ENCODE measurements around the gene GCHFR. TPM values are rescaled to one million over a fixed set of nuclear protein-coding genes. Genes with fewer than 3 reads are reported as not detected.

The GCHFR gene
- total RNA-seq (2014; rRNA removed): 4.2 and 4.7 TPM in 2 replicates
- 5.9 TPM for polyA plus RNA-seq (2012)

GRCh38 chr15:40763801-40764628, at the start of gene GCHFR:
GCHFR (plus strand) TSS chr15:40764068; CDS start chr15:40764181, 113 bp downstream.
- DNase-seq (ENCODE audit: low read depth): peak; percentile 56

- DNase-seq (ENCODE audit: low read depth): no peak
Measured at GRCh38 chr15:40714144-40714543, 49.7 kb upstream of the GCHFR start.

- DNase-seq (ENCODE audit: low read depth): no peak
Measured at GRCh38 chr15:40716165-40716564, 47.7 kb upstream of the GCHFR start.

GRCh38 chr15:40721701-40722100, 42.2 kb upstream of the GCHFR start:
- DNase-seq (ENCODE audit: low read depth): no peak

- no peak for DNase-seq (ENCODE audit: low read depth)
Measured at GRCh38 chr15:40722354-40722753, 41.5 kb upstream of the GCHFR start.

GRCh38 chr15:40722934-40723333, 40.9 kb upstream of the GCHFR start:
- DNase-seq (ENCODE audit: low read depth): no peak

- DNase-seq (ENCODE audit: low read depth): no peak
Measured at GRCh38 chr15:40723919-40724318, 39.9 kb upstream of the GCHFR start.

GRCh38 chr15:40731034-40731433, 32.8 kb upstream of the GCHFR start:
- DNase-seq (ENCODE audit: low read depth): no peak

- no peak for DNase-seq (ENCODE audit: low read depth)
Measured at GRCh38 chr15:40736575-40736974, 27.3 kb upstream of the GCHFR start.

GRCh38 chr15:40737048-40737447, 26.8 kb upstream of the GCHFR start:
- DNase-seq (ENCODE audit: low read depth): no peak

- peak; percentile 19 for DNase-seq (ENCODE audit: low read depth)
Measured at GRCh38 chr15:40739047-40739446, 24.8 kb upstream of the GCHFR start.

GRCh38 chr15:40739854-40740253, 24.0 kb upstream of the GCHFR start:
- DNase-seq (ENCODE audit: low read depth): no peak

GRCh38 chr15:40743485-40743901, 20.4 kb upstream of the GCHFR start:
- DNase-seq (ENCODE audit: low read depth): no peak

GRCh38 chr15:40743921-40744814, 19.7 kb upstream of the GCHFR start:
- DNase-seq (ENCODE audit: low read depth): peak; percentile 88

- DNase-seq (ENCODE audit: low read depth): peak; percentile 55
Measured at GRCh38 chr15:40744815-40745152, 19.1 kb upstream of the GCHFR start.

GRCh38 chr15:40746916-40747418, 16.9 kb upstream of the GCHFR start:
- DNase-seq (ENCODE audit: low read depth): no peak

- DNase-seq (ENCODE audit: low read depth): no peak
Measured at GRCh38 chr15:40747685-40748631, 15.9 kb upstream of the GCHFR start.

- no peak for DNase-seq (ENCODE audit: low read depth)
Measured at GRCh38 chr15:40749151-40749630, 14.7 kb upstream of the GCHFR start.

GRCh38 chr15:40750885-40751284, 13.0 kb upstream of the GCHFR start:
- DNase-seq (ENCODE audit: low read depth): no peak

- no peak for DNase-seq (ENCODE audit: low read depth)
Measured at GRCh38 chr15:40751745-40752144, 12.1 kb upstream of the GCHFR start.

- no peak for DNase-seq (ENCODE audit: low read depth)
Measured at GRCh38 chr15:40754574-40754882, 9.3 kb upstream of the GCHFR start.
